Tibial artery (tissue), 4 donors: ENCODE data around the gene TNPO2.

Experiments used
- DNase-seq, 2 donors: peaks; one replicate each; pipeline ENCODE4 v3.0.0-alpha.2; 2019
- H3K27ac ChIP-seq, 2 donors: fragments of 200-600 bp; sonication (generic) in 1 of 2; 1 replicate in 1 of 2; 2 replicates in 1 of 2; pipeline ENCODE4 v1.5.1; 2018 to 2019; ENCODE audit warnings: mild to moderate bottlenecking in 1 of 2
- H3K27me3 ChIP-seq, 2 donors: fragments of 200-600 bp; sonication (generic) in 1 of 2; one replicate each; pipeline versions ENCODE4 v1.5.1 to v1.6.0; 2016 to 2019
- H3K36me3 ChIP-seq, 3 donors: fragments of 200-600 bp; sonication (generic) in 2 of 3; one replicate each; pipeline ENCODE4 v1.5.1; 2016 to 2019; ENCODE audit warnings: mild to moderate bottlenecking in 2 of 3
- H3K4me1 ChIP-seq, 4 donors: fragments of 200-600 bp; sonication (generic) in 2 of 4; 1 replicate in 3 of 4; 2 replicates in 1 of 4; pipeline ENCODE4 v1.5.1; 2016 to 2019
- H3K4me3 ChIP-seq, 2 donors: fragments of 200-600 bp; sonication (generic) in 1 of 2; 1 replicate in 1 of 2; 2 replicates in 1 of 2; pipeline ENCODE4 v1.5.1; 2018 to 2019; ENCODE audit warnings: mild to moderate bottlenecking in 2 of 2
- H3K9me3 ChIP-seq, 3 donors: fragments of 200-600 bp; sonication (generic) in 1 of 3; one replicate each; pipeline ENCODE4 v1.5.1; 2016 to 2019
- intact Hi-C: fragments of 100-400 bp; cut with DNase I; formaldehyde crosslinking; loops from one replicate; pipeline ENCODE4 v1.15.0; 2023; ENCODE audit warnings: low total_unique reads
- TF ChIP-seq, protein P1 (sequence below), 2 experiments: fragments of 200-600 bp in 1 of 2; fragments of 450-650 bp in 1 of 2; IDR thresholded peaks; one replicate each; pipeline ENCODE4 v1.5.1; 2017 to 2019; ENCODE audit warnings: antibody characterized with exemption in 2 of 2, mild to moderate bottlenecking in 1 of 2, moderate library complexity in 1 of 2

TNPO2 gene

DNA sequence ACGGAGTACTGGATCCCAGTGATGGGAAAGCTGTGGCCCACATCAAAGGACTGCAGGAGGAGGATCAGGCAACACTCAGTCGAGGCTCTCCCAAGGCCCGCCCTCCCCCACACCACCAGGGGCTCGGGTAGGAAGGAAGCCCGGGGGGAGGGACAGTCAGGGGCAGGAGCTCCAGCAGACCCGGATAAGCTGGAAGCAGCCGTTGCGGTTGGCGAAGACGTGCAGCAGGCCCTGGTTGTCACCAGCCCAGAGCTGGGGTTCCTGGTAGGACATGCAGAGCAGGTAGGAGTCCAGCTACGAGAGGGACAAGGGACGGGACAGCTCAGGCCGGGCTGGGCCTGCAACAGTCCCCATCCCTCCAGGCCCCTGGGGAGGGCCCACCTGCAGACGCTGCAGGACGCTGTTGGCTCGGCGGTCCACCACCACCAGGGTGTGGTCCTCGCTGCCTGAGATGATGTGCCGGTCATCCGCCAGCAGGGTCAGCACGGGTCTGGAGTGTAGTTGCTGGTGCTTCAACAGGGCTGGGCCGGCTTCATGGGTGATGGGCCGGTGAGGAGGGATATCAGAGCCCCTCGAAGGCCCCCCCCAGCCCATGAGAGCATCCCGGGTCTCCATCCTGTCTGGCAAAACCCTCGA lies 34.0 kb downstream of the TNPO2 start:
- TF ChIP-seq, protein P1, sequence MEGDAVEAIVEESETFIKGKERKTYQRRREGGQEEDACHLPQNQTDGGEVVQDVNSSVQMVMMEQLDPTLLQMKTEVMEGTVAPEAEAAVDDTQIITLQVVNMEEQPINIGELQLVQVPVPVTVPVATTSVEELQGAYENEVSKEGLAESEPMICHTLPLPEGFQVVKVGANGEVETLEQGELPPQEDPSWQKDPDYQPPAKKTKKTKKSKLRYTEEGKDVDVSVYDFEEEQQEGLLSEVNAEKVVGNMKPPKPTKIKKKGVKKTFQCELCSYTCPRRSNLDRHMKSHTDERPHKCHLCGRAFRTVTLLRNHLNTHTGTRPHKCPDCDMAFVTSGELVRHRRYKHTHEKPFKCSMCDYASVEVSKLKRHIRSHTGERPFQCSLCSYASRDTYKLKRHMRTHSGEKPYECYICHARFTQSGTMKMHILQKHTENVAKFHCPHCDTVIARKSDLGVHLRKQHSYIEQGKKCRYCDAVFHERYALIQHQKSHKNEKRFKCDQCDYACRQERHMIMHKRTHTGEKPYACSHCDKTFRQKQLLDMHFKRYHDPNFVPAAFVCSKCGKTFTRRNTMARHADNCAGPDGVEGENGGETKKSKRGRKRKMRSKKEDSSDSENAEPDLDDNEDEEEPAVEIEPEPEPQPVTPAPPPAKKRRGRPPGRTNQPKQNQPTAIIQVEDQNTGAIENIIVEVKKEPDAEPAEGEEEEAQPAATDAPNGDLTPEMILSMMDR (IDR thresholded peaks at IDR 0.05) = no peak
- H3K36me3 ChIP-seq = peaks cover 0 to 17% (median 0%) of the 10 kb centered on the region in 3 donors
- intact Hi-C loops = no loop called here

DNA sequence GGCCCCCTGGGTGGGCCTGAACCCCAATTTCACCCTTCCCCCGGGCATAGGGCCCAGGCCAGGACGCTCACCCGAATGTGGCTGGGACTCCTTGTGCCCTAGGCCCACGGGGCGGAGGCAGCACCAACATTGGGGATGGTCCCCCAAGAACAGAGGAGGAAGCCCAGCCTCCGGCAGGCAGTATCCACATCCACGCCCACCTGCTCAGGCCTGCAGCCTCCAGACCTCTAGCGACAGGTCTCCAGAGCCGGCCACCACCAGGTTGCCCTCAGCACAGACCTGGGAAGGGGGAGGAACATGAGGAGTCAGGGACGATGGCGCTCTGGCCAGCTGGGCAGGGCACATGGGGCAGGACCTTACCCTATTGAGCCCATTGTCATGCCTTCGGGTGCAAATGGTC lies 34.7 kb downstream of the TNPO2 start:
- H3K4me3 ChIP-seq = no peak overlapping the region
- H3K9me3 ChIP-seq = no peaks in the 10 kb centered on the region
- H3K27ac ChIP-seq = no peak overlapping the region
- H3K36me3 ChIP-seq = peaks cover 0 to 17% (median 0%) of the 10 kb centered on the region in 3 donors
- TF ChIP-seq, protein P1 (IDR thresholded peaks at IDR 0.05) = no peak
- no peaks in the 10 kb centered on the region for H3K4me1 ChIP-seq
- intact Hi-C loops = no loop called here
- DNase-seq = no peak
- no peaks in the 10 kb centered on the region for H3K27me3 ChIP-seq

More for the DNA sequence above, 34.0 kb downstream of the TNPO2 start:
- no peak overlapping the region for H3K4me3 ChIP-seq
- no peaks in the 10 kb centered on the region for H3K27me3 ChIP-seq
- peak in 1 of 2 donors; percentile 62 for DNase-seq
- H3K9me3 ChIP-seq = no peaks in the 10 kb centered on the region
- peaks cover 0 to under 1% (median 0%) of the 10 kb centered on the region in 4 donors for H3K4me1 ChIP-seq
- H3K27ac ChIP-seq = no peak overlapping the region

DNA sequence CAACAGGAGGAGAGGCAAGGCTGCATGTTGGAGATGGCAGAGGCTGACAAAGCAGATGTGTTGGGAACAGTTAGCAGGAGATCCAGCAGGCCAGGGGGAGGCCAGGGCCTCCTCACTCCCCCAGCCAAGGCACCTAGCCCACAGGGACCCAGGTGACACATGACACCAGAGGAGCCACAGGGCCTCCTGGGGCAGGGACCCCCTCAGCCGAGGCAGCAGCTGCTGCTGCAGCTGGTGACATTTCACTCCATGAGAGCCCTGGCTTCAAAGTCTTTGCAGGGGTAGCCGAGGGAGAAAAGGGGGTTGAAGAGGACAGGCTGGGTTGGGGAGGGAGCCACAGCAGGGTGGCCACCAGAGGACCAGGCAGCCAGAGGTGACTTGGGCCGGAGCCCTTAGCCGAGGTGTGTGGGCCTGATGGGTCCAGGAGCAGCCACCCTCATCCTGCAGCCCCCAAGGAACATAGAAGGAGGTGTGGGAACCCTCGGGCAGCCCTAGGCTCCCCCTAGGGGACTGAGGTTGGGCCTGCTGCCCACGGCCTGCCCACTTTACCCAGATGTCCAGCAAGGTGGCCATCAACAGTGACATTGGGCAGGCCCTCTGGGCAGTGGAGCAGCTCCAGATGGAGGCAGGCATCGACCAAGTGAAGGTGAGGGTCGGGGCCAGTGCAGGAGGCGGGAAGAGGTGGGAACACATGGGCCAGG lies 36.1 kb downstream of the TNPO2 start, which contains the start of gene GNG14:
GNG14 (plus strand) TSS at position 503 of the 701 bp plus-strand sequence; CDS start at position 554, 51 bp downstream.
- H3K9me3 ChIP-seq = no peaks in the 10 kb centered on the region
- TF ChIP-seq, protein P1 (IDR thresholded peaks at IDR 0.05) = no peak
- peaks cover 0 to 17% (median 0%) of the 10 kb centered on the region in 3 donors for H3K36me3 ChIP-seq
- no peak within 1 kb of the TSS for H3K27ac ChIP-seq
- peak in 1 of 2 donors; percentile 54 for DNase-seq
- H3K4me3 ChIP-seq = no peak within 1 kb of the TSS
- intact Hi-C loops = no loop called here
- no peaks in the 10 kb centered on the region for H3K4me1 ChIP-seq
- no peaks in the 10 kb centered on the region for H3K27me3 ChIP-seq

DNA sequence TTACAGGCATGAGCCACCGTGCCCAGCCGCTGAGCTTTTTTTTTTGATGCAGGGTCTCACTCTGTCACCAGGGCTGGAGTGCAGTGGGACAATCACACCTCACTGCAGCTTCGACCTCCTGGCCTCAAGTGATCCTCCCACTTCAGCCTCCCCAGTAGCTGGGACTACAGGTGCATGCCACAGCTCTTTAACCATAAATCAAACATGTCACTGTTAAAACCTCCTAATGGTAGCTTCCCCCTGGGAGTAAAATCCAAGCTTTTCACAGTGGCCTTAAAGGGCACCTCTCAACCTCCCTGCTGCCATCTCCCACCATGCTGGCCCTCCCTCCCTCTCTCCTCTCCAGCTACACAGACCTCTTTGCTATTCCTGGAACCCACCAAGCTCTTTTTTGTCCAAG lies 37.9 kb downstream of the TNPO2 start:
- intact Hi-C loops = no loop called here
- Histone ChIP-seq H3K36me3 (peaks cover 0 to 17% (median 0%) of the 10 kb centered on the region in 3 donors), H3K27me3 (no peaks in the 10 kb centered on the region), H3K9me3 (no peaks in the 10 kb centered on the region), H3K4me3 (no peak overlapping the region), H3K4me1 (peaks cover 0 to 5% (median under 1%) of the 10 kb centered on the region in 4 donors), H3K27ac (no peak overlapping the region)
- TF ChIP-seq, protein P1 (IDR thresholded peaks at IDR 0.05) = no peak
- DNase-seq = no peak

DNA sequence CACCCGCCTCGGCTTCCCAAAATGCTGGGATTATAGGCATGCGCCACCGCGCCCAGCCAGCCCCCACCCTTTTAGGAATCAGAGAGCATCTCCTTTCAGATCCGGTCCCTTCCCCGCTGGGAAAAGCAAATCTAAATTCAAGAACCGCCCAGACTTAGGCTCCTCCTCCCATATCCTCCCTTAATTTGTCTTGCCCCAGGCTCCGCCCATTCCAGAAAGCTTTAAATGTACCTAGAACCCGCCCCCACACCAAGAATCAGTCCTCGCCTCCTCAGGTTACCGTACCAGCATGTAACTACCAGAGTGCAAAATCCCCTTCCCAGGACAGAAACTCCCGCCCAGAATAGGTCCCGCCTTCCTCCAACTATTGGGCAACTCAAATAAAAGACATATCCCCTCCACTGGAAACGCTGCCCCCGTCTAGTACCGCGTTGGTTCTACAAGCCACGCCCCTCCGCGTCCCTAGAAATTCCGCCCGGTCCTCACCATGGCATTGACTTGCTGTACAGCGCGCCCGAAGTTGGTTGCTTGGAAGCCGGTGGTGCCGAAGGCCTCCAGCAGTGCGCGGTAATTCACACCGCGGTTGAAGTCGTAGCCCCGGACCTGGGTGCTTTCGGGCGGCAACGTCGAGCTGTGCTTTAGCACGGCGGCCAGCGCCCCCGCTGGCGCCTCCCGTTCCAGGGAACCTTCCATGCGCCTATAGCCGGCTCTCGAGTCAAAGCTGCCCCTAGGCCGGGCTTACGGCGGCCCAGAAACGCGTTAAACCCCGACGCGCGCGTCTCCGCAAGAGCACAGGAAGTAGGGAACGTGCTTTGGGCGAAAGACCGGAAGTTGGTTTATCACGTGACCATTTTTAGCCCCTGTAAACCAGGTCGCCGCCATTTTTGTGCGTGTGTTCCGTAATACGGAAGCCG lies 42.4 kb downstream of the TNPO2 start, which contains the start of gene DHPS:
DHPS (minus strand) TSS at position 807 of the 914 bp plus-strand sequence; CDS start at position 693, 114 bp downstream.
- no peaks in the 10 kb centered on the region for H3K9me3 ChIP-seq
- H3K27ac ChIP-seq = peak within 1 kb of the TSS; percentile 92 to 94
- DNase-seq = peak; percentile 94 to 96
- intact Hi-C loops = loop anchor here (2.0 kb wide), 1 partner anchor 53 kb away; the partner anchor contains the start of gene TRIR
- TF ChIP-seq, protein P1 (IDR thresholded peaks at IDR 0.05) = no peak
- peaks cover 0 to 25% (median 6%) of the 10 kb centered on the region in 4 donors for H3K4me1 ChIP-seq
- H3K27me3 ChIP-seq = no peaks in the 10 kb centered on the region
- H3K4me3 ChIP-seq = peak within 1 kb of the TSS; percentile 81 to 85
- peaks cover 31 to 39% (median 32%) of the 10 kb centered on the region in 3 donors for H3K36me3 ChIP-seq
